PC-3 (cell line): ENCODE measurements around the gene SELENOM. TPM values are rescaled to one million over a fixed set of nuclear protein-coding genes. Genes with fewer than 3 reads are reported as not detected.
A peak's percentile ranks its signal among the peaks of the same experiment; 100 is the strongest.

Experiments
- ATAC-seq: fragments of 200-7000 bp; cut with Tn5 transposase; 2 replicates; pipeline ENCODE4 v1.9.1; 2020; ENCODE audit warnings: mild to moderate bottlenecking, moderate library complexity
- BruUV-seq: library from RNA; stranded (reverse); fragments of 400-500 nt; replicated peaks from 2 replicates; lab custom pipeline; 2021; lab: Mats Ljungman, UMichigan
- CTCF ChIA-PET: fragments of 300-600 bp; sonication (Branson Sonifier 250); formaldehyde crosslinking; loops from one replicate; lab custom pipeline; 2022; ENCODE audit warnings: antibody characterized with exemption; lab: Charles Lee
- POLR2A ChIA-PET: fragments of 300-600 bp; sonication (Branson Sonifier 250); formaldehyde crosslinking; loops from one replicate; lab custom pipeline; 2022; ENCODE audit warnings: antibody characterized with exemption; ENCODE audit not compliant: unreplicated experiment; lab: Charles Lee
- DNase-seq: peaks from one replicate; pipeline ENCODE4 v3.0.0-alpha.2; 2015
- H2AFZ ChIP-seq: fragments of 300-600 bp; sonication (generic); 2 replicates; pipeline ENCODE4 v1.6.0; 2016; ENCODE audit warnings: antibody characterized with exemption, low read length
- H3F3A ChIP-seq: fragments of 300-600 bp; sonication (generic); one replicate; pipeline ENCODE4 v1.6.0; 2017; ENCODE audit warnings: antibody characterized with exemption, low read length, control low read depth, mild to moderate bottlenecking; ENCODE audit not compliant: unreplicated experiment
- H3K27ac ChIP-seq: fragments of 300-600 bp; sonication (generic); 2 replicates; pipeline ENCODE4 v1.5.1; 2016; ENCODE audit warnings: mild to moderate bottlenecking, low read length
- H3K27me3 ChIP-seq: fragments of 300-600 bp; sonication (generic); 2 replicates; pipeline ENCODE4 v1.6.1; 2016; ENCODE audit warnings: low read length, mixed read lengths
- H3K36me3 ChIP-seq: fragments of 300-600 bp; sonication (generic); 2 replicates; pipeline ENCODE4 v1.6.1; 2016; ENCODE audit warnings: low read depth, mixed run types, low read length, mixed read lengths
- H3K4me1 ChIP-seq: fragments of 300-600 bp; sonication (generic); 2 replicates; pipeline ENCODE4 v1.5.1; 2016; ENCODE audit warnings: low read length; ENCODE audit not compliant: insufficient read depth
- H3K4me2 ChIP-seq: fragments of 300-600 bp; sonication (generic); 2 replicates; pipeline ENCODE4 v1.6.0; 2016; ENCODE audit warnings: low read length
- H3K4me3 ChIP-seq: fragments of 300-600 bp; sonication (generic); 2 replicates; pipeline ENCODE4 v1.5.1; 2016; ENCODE audit warnings: mild to moderate bottlenecking, low read length, mixed read lengths
- H3K79me2 ChIP-seq: fragments of 300-600 bp; sonication (generic); 2 replicates; pipeline ENCODE4 v1.6.1; 2017; ENCODE audit warnings: low read length, mixed read lengths
- H3K9ac ChIP-seq: fragments of 300-600 bp; sonication (generic); 2 replicates; pipeline ENCODE4 v1.6.0; 2016; ENCODE audit warnings: mild to moderate bottlenecking, low read length
- H3K9me2 ChIP-seq: fragments of 300-600 bp; sonication (generic); replicated peaks from 2 replicates; pipeline ENCODE4 v1.6.1; 2016; ENCODE audit warnings: mixed run types, low read length, mixed read lengths
- H3K9me3 ChIP-seq: fragments of 300-600 bp; sonication (generic); 2 replicates; pipeline ENCODE4 v1.6.1; 2016; ENCODE audit warnings: low read length, mixed read lengths
- H4K20me1 ChIP-seq: fragments of 300-600 bp; sonication (generic); 2 replicates; pipeline ENCODE4 v1.6.1; 2016; ENCODE audit warnings: low read length, mixed read lengths
- EZH2 ChIP-seq: fragments of 300-600 bp; sonication (generic); IDR thresholded peaks from one replicate; pipeline ENCODE4 v1.6.1; 2017; ENCODE audit warnings: antibody characterized with exemption, mild to moderate bottlenecking, low read length; ENCODE audit not compliant: unreplicated experiment
- EZH2phosphoT487 ChIP-seq: fragments of 300-600 bp; sonication (generic); IDR thresholded peaks from 2 replicates; pipeline ENCODE4 v1.6.1; 2018; ENCODE audit warnings: mild to moderate bottlenecking, antibody characterized with exemption, low read length, borderline replicate concordance
- intact Hi-C: fragments of 100-400 bp; cut with micrococcal nuclease; formaldehyde crosslinking; loops from 2 replicates; pipeline ENCODE4 v1.9.0; 2023
- total RNA-seq: library from RNA; depleted of rRNA; stranded (reverse); fragments of >200 nt; gene quantifications from 2 replicates; pipeline ENCODE4 v1.2.3, GENCODE V29; 2014
- TF ChIP-seq, protein P1 (sequence below): fragments of 300-600 bp; sonication (generic); conservative IDR thresholded peaks from 2 replicates; pipeline ENCODE4 v1.5.1; 2017; ENCODE audit warnings: antibody characterized with exemption, low read depth, mild to moderate bottlenecking, low read length

Gene SELENOM
- total RNA-seq, 1 experiment from 2014 or later = 36.8 TPM

DNA sequence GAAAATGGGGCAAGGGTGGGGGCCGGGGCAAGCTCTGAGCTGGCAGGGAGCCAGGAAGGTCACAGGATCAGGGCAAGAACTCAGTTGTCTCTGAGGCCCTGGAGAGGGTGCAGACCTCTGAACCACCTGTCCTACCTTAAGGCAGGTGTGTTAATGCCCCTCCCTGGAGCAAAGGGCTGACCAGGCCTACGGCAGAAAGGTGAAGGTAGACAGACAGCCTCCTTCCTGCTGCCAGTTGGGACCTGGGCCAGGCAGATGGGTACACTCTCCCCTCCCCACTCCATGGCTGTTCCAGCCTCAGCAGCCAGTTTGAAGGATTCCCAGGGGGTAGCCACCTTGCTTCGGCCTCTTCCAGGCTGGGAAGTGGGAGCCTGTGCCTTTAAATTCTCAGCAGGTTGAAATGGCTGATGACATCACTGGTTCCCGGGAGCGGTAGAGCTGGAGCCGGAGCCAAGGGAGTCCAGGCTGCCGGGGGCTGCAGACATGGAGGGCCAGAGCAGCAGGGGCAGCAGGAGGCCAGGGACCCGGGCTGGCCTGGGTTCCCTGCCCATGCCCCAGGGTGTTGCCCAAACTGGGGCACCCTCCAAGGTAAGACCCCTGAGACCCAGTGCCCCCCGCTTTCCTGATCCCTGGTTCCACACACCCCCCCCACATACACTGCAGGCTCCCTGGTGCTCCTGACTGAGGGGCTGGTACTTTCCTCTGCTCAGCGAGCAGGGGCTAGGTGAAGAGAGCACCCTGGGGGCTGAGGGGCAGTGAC lies 15.3 kb upstream of the SELENOM start, which contains the start of gene INPP5J:
INPP5J (plus strand) TSS at position 435 of the 760 bp plus-strand sequence; CDS start at position 484, 49 bp downstream.
- Histone ChIP-seq H4K20me1 (no peaks in the 10 kb centered on the region), H3K9ac (0 out of 2 replicates have a peak within 1 kb of the TSS, but pooled peaks have one; percentile 20), H3K27ac (no peak within 1 kb of the TSS), H3K27me3 (no peaks in the 10 kb centered on the region), H3K4me2 (peak within 1 kb of the TSS; percentile 81), H2AFZ (peak within 1 kb of the TSS; percentile 70), H3K9me2 (no peaks in the 10 kb centered on the region), H3K9me3 (no peaks in the 10 kb centered on the region), H3K79me2 (no peaks in the 10 kb centered on the region), H3F3A (no peaks in the 10 kb centered on the region), H3K4me3 (peak within 1 kb of the TSS; percentile 66), H3K36me3 (no peaks in the 10 kb centered on the region), H3K4me1 (0 out of 2 replicates have a peak, but pooled peaks cover 4% of the 10 kb centered on the region)
- DNase-seq (peak; percentile 44), ATAC-seq (peak; percentile 95)
- POLR2A ChIA-PET = no interaction called here
- intact Hi-C loops = no loop called here
- no peak for TF ChIP-seq EZH2phosphoT487
- no peak for TF ChIP-seq EZH2
- TF ChIP-seq, protein P1, sequence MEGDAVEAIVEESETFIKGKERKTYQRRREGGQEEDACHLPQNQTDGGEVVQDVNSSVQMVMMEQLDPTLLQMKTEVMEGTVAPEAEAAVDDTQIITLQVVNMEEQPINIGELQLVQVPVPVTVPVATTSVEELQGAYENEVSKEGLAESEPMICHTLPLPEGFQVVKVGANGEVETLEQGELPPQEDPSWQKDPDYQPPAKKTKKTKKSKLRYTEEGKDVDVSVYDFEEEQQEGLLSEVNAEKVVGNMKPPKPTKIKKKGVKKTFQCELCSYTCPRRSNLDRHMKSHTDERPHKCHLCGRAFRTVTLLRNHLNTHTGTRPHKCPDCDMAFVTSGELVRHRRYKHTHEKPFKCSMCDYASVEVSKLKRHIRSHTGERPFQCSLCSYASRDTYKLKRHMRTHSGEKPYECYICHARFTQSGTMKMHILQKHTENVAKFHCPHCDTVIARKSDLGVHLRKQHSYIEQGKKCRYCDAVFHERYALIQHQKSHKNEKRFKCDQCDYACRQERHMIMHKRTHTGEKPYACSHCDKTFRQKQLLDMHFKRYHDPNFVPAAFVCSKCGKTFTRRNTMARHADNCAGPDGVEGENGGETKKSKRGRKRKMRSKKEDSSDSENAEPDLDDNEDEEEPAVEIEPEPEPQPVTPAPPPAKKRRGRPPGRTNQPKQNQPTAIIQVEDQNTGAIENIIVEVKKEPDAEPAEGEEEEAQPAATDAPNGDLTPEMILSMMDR = no peak
- BruUV-seq = no TSS peak
- CTCF ChIA-PET = no interaction called here

DNA sequence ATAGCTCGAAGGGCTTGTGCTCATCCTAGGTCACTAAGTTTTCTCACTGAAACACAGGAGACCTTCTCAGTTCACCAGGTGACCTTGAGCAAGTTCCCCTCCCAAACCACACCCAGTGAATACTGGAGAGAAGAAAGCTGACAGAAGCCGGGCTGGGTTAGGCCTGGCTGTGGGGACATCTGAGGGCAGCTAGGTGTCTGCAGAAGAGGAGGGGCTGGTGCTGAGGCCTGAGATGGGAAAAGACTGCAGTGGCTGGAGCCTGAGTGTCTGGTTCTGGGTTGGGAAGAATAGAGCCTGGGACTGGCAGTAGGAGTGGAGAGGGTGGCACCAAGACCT lies 14.8 kb upstream of the SELENOM start:
- intact Hi-C loops = no loop called here
- BruUV-seq = no TSS peak
- H3K27me3 ChIP-seq = no peaks in the 10 kb centered on the region
- H3F3A ChIP-seq = no peaks in the 10 kb centered on the region
- no peaks in the 10 kb centered on the region for H4K20me1 ChIP-seq
- 0 out of 2 replicates have a peak, but pooled peaks cover 4% of the 10 kb centered on the region for H3K4me1 ChIP-seq
- no peak for TF ChIP-seq EZH2
- TF ChIP-seq, protein P1 = no peak
- TF ChIP-seq EZH2phosphoT487 = no peak
- H3K9me3 ChIP-seq = no peaks in the 10 kb centered on the region
- no peak overlapping the region for H2AFZ ChIP-seq
- H3K36me3 ChIP-seq = no peaks in the 10 kb centered on the region
- no peaks in the 10 kb centered on the region for H3K9me2 ChIP-seq
- H3K27ac ChIP-seq = no peak overlapping the region
- ATAC-seq (no peak), DNase-seq (no peak)
- H3K79me2 ChIP-seq = no peaks in the 10 kb centered on the region
- H3K4me2 ChIP-seq = no peak overlapping the region
- CTCF ChIA-PET = no interaction called here
- H3K9ac ChIP-seq = no peak overlapping the region
- POLR2A ChIA-PET = no interaction called here
- H3K4me3 ChIP-seq = no peak overlapping the region

DNA sequence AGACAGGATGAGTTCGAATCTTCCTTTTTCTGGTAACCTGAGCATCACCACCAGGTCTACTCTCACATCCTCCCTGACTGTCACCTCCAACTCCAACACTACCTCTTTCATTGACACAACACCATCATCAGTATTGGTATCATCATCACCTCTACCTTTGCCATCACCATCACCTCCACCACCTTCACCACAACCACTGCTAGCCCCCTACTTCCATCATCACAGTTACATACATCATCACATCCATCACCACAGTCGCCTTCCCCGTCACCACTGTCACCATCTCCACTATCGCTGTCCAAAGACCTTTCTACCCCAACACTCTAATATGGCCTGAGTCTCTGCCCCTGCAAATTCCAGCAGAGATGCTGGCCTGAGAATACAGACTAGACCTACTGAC lies 14.0 kb upstream of the SELENOM start:
- no peaks in the 10 kb centered on the region for H3F3A ChIP-seq
- ChIA-PET CTCF (no interaction called here), POLR2A (no interaction called here)
- no peaks in the 10 kb centered on the region for H3K36me3 ChIP-seq
- no peaks in the 10 kb centered on the region for H3K79me2 ChIP-seq
- H3K9me2 ChIP-seq = no peaks in the 10 kb centered on the region
- TF ChIP-seq EZH2 = no peak
- TF ChIP-seq EZH2phosphoT487 = no peak
- TF ChIP-seq, protein P1 = no peak
- no peak overlapping the region for H2AFZ ChIP-seq
- no peak overlapping the region for H3K4me2 ChIP-seq
- DNase-seq (no peak), ATAC-seq (no peak)
- H3K27me3 ChIP-seq = no peaks in the 10 kb centered on the region
- no peak overlapping the region for H3K27ac ChIP-seq
- H3K4me3 ChIP-seq = no peak overlapping the region
- intact Hi-C loops = no loop called here
- no peaks in the 10 kb centered on the region for H3K9me3 ChIP-seq
- H3K9ac ChIP-seq = no peak overlapping the region
- H4K20me1 ChIP-seq = no peaks in the 10 kb centered on the region
- BruUV-seq = no TSS peak
- H3K4me1 ChIP-seq = 0 out of 2 replicates have a peak, but pooled peaks cover 4% of the 10 kb centered on the region
